GM21526 (cell line): ENCODE results near the gene CFAP141.

Source experiments
- ATAC-seq: cut with Tn5 transposase; IDR thresholded peaks from one replicate; pipeline ENCODE4 v1.9.1; 2021; ENCODE audit warnings: moderate library complexity; ENCODE audit not compliant: unreplicated experiment, low FRiP score

The CFAP141 gene

DNA sequence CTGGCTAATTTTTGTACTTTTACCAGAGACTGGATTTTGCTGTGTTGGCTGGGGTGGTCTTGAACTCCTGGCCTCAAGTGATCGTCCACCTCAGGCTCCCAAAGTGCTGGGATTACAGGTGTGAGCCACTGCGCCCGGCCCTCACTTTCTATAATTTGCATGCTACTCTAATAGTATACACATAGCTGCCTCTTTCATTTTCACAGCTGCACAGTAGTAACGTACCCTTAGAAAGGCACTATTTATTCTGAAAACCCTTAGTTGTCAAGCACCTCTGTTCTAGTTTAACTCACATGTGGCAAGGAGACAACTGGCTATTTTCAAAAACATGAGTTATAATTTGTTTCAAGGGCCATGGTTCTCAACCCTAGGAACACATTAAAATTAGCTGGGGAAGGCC lies 31.5 kb downstream of the CFAP141 start:
- ATAC-seq = no peak

- no peak for ATAC-seq
Observed at GRCh38 chr1:154171880-154172279, 34.3 kb downstream of the CFAP141 start.

DNA sequence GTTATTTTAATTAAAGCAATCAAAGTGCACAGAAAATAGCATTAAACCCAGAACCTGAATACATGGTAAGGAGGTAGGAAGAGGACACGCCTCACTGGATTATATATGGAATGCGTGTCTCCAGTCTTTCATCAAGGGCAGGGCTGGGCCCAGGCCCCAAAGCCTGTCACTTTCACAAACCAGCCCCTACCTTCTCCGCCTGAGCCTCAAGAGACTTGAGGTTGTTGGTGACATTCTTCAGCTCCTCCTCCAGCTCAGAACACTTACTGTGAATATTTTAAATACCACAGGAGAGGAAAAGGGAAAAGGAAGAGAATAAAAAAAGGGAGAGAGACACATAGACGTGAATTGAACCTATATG lies 34.9 kb downstream of the CFAP141 start:
- no peak for ATAC-seq

DNA sequence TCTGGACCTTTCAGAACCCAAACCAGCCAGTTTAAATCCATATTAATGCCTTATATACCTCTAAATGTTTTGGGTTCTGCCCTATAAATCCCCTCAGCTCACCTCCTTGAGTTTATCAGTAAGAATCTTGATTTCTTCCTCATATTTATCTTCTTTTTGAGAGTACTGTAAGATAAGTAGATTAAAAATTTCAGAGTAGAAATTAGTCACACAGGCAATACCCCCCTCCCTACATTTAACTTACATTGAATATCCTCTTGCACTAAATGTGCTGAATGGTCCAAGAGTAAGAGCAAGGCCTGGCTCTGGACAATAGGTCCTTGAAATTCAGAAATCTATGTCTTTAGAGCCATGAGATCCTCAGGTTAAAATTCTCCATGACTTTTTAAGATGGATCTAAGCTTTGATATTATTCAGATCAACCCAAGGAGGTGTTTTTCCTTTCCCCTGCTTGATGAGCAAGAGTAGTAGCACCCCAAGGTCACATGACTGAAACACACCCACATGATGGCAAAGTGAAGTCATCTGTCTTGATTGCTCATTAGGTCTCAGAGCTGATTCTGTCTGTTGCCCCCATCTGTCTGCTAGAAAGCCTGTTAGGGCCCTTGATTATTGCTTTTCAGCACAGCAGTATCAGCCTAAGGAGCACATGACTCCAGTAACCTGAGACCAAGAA lies 35.4 kb downstream of the CFAP141 start:
- no peak for ATAC-seq

GRCh38 chr1:154167461-154167860 lies 38.7 kb downstream of the CFAP141 start:
- no peak for ATAC-seq

GRCh38 chr1:154166207-154166606 lies 39.9 kb downstream of the CFAP141 start:
- no peak for ATAC-seq

DNA sequence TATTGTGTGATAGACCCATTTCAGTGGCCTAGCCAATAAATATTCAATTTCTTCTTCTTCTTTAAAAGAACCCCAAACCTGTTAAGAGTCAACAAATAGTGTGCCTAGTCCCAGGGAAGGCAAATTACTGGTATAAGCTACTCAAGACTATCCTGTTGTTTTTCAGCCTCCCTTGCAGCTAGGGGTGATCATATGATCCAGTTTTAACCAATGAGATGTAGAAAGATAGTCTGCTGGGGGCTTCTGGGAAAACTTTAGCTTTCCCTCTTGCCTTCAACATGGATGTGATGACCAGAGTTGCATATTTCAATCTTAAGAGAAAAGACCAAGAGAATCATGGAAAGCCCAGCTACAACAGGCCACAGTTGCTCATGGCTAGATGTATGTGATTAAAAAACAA lies 46.6 kb downstream of the CFAP141 start:
- ATAC-seq = no peak

- no peak for ATAC-seq
Observed at GRCh38 chr1:154158307-154159125, 47.6 kb downstream of the CFAP141 start.

DNA sequence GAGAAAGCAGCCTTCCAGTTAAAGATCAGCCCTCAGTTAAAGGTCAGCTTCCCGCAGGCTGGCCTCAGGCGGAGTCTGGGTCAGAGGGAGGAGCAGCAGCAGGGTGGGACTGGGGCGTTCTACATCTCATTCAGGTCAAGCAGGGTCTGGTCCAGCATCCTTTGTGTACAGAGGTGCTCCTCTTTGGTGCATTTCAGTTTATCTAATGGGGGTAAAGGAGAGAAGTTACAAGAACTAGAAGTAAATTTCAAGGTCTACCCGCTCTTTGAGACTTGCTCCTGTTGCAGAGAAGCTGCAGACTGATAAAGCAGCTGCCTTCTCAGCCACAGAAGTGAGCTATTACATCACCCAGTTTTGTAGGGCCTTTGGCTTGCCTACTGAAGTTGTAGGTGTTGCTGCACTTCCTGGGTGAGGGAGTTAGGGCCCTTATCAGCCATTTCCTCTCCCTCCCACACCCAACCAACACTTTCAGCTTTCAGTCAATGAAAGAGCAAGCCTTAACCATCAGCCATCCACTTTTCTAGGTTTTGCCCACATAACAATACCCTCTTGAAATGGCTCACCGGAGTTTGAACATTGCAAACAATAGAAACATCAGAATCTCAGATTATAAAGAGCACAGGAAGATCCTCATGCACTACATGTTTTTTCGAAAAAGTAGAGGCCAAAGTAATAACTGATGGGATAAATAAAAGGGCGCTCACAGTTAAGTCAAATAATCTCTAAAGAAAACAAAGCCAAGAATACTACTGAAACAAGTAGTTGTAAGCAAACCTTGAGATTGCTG lies 48.4 kb downstream of the CFAP141 start:
- no peak for ATAC-seq

DNA sequence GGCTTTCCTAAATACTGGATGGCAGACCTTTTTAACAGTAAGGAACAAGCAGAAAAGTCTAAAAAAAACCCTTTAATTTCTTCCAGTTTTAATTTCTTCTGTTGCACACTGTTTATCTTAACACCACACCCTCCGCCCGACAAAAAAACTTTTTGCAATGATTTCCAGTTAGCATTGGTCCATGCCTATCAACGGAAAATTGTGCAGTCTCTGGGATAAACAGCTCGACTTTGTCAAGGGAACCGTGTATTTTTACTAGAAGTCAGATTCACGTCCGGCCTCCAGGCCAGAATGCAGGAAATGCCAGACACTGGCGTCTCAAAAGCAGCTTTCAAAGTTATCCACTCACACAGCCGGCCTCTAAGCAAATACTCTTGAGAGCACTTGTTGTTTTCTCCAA lies 50.9 kb downstream of the CFAP141 start:
- no peak for ATAC-seq

GRCh38 chr1:154154534-154155191 lies 51.5 kb downstream of the CFAP141 start, which contains the start of gene NUP210L:
TSS of gene NUP210L (minus strand) at chr1:154155073.
- ATAC-seq = no peak

GRCh38 chr1:154154053-154154452 lies 52.1 kb downstream of the CFAP141 start:
- ATAC-seq = no peak

DNA sequence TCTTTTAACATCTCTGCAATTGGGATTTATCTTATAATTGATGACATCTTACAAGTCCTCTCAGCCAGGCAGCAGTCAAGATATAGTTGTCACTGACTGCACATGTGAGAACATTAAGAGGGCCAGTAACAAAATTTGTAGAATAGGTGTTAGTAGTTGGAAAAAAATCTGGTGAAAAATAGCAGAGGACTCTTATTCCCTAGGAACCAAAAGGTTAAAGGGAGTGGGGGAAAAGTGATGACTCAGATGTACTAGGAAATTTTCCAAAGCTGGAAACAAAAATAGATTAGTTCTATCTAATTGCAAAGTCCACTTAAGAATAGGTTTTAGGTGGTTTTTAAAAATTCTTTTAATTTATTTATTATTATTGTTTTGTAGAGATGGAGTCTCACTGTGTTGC lies 54.8 kb downstream of the CFAP141 start:
- ATAC-seq = no peak
